SK-N-SH (cell line): ENCODE results near the gene GAMT. TPM values are rescaled to one million over a fixed set of nuclear protein-coding genes. Genes with fewer than 3 reads are reported as not detected.

Experiments used
- CTCF ChIA-PET: fragments of 300-600, 350-600 bp; formaldehyde crosslinking; extraction: SDS; loops from one replicate; lab custom pipeline; 2021; lab: Yijun Ruan, JAX
- POLR2A ChIA-PET: fragments of 350-600 bp; sonication (Branson Sonifier 250); formaldehyde crosslinking; extraction: SDS; loops from one replicate; lab custom pipeline; 2020; ENCODE audit warnings: antibody characterized with exemption, inconsistent platforms; lab: Yijun Ruan, JAX
- DNase-seq: peaks from one replicate; pipeline ENCODE4 v3.0.0; 2012
- H2AFZ ChIP-seq: fragments of 200-600 bp; sonication (generic); 2 replicates; pipeline ENCODE4 v1.8.1; 2016; ENCODE audit warnings: antibody characterized with exemption, mild to moderate bottlenecking, low read depth
- H3F3A ChIP-seq: fragments of 200-600 bp; sonication (generic); replicated peaks from 2 replicates; pipeline ENCODE3; 2016; ENCODE audit warnings: antibody characterized with exemption, mild to moderate bottlenecking; ENCODE audit not compliant: insufficient read depth
- H3K27ac ChIP-seq, 2 experiments: fragments of 200-500 bp in 1 of 2; fragments of 200-600 bp in 1 of 2; sonication (Bioruptor generic) in 1 of 2; sonication (generic), shearing (Covaris generic) in 1 of 2; 2 replicates each; pipeline versions ENCODE4 v1.5.1 to v1.6.1; 2014 to 2016; ENCODE audit warnings: low read depth in 2 of 2, inconsistent platforms in 1 of 2, low read length in 1 of 2, mild to moderate bottlenecking in 1 of 2, mixed read lengths in 1 of 2
- H3K27me3 ChIP-seq: fragments of 200-600 bp; sonication (generic), shearing (Covaris generic); 2 replicates; pipeline ENCODE4 v1.6.1; 2016; ENCODE audit warnings: mixed run types; ENCODE audit not compliant: insufficient read depth
- H3K36me3 ChIP-seq, 2 experiments: fragments of 200-500 bp in 1 of 2; fragments of 200-600 bp in 1 of 2; sonication (Bioruptor generic) in 1 of 2; sonication (generic) in 1 of 2; replicated peaks in 1 of 2; 2 replicates each; pipeline versions ENCODE3 to v1.5.1; 2014 to 2016; ENCODE audit warnings: low read length in 1 of 2, mild to moderate bottlenecking in 1 of 2; ENCODE audit not compliant: insufficient read depth in 2 of 2, control insufficient read depth in 1 of 2
- H3K4me1 ChIP-seq, 2 experiments: fragments of 200-500 bp in 1 of 2; fragments of 200-600 bp in 1 of 2; sonication (Bioruptor generic) in 1 of 2; sonication (generic), shearing (Covaris generic) in 1 of 2; 2 replicates each; pipeline versions ENCODE4 v1.5.1 to v1.6.1; 2014 to 2016; ENCODE audit warnings: low read depth in 1 of 2, low read length in 1 of 2, mixed run types in 1 of 2; ENCODE audit not compliant: insufficient read depth in 2 of 2, control insufficient read depth in 1 of 2
- H3K4me2 ChIP-seq: fragments of 200-600 bp; sonication (generic), shearing (Covaris generic); 2 replicates; pipeline ENCODE4 v1.6.1; 2017; ENCODE audit warnings: mixed run types
- H3K4me3 ChIP-seq, 2 experiments: fragments of 200-500 bp in 1 of 2; fragments of 200-600 bp in 1 of 2; sonication (Bioruptor generic) in 1 of 2; sonication (generic), shearing (Covaris generic) in 1 of 2; 2 replicates each; pipeline versions ENCODE4 v1.5.1 to v1.8.1; 2014 to 2016; ENCODE audit warnings: low read depth in 2 of 2, inconsistent platforms in 1 of 2, low read length in 1 of 2, mild to moderate bottlenecking in 1 of 2, mixed read lengths in 1 of 2, moderate library complexity in 1 of 2
- H3K79me2 ChIP-seq: fragments of 200-600 bp; sonication (generic); 2 replicates; pipeline ENCODE4 v1.8.1; 2017; ENCODE audit warnings: mild to moderate bottlenecking; ENCODE audit not compliant: insufficient read depth
- H3K9ac ChIP-seq: fragments of 200-600 bp; sonication (generic); 2 replicates; pipeline ENCODE4 v1.6.1; 2017; ENCODE audit warnings: mixed run types
- H3K9me2 ChIP-seq: fragments of 200-600 bp; sonication (generic); 2 replicates; pipeline ENCODE4 v1.6.1; 2017; ENCODE audit warnings: mixed run types
- H3K9me3 ChIP-seq: fragments of 200-600 bp; sonication (generic); 2 replicates; pipeline ENCODE4 v1.6.1; 2017; ENCODE audit warnings: mixed run types, mild to moderate bottlenecking, moderate library complexity
- H4K20me1 ChIP-seq: fragments of 200-600 bp; sonication (generic); 2 replicates; pipeline ENCODE4 v1.6.1; 2017; ENCODE audit warnings: mild to moderate bottlenecking, mixed run types; ENCODE audit not compliant: insufficient read depth
- FOSL2 ChIP-seq: IDR thresholded peaks from 2 replicates; pipeline ENCODE4 v1.4.0; 2012; ENCODE audit warnings: low read depth, mild to moderate bottlenecking, moderate library complexity, borderline replicate concordance
- FOXM1 ChIP-seq: IDR thresholded peaks from 2 replicates; pipeline ENCODE4 v1.4.0; 2012; ENCODE audit warnings: low read depth, mild to moderate bottlenecking
- GATA2 ChIP-seq: sonication (generic); formaldehyde crosslinking; IDR thresholded peaks from 2 replicates; pipeline ENCODE4 v1.5.0; 2020; ENCODE audit warnings: mild to moderate bottlenecking, missing genetic modification reagents
- MAX ChIP-seq: IDR thresholded peaks from 2 replicates; pipeline ENCODE4 v1.4.0; 2012; ENCODE audit warnings: low read depth
- MEF2A ChIP-seq: IDR thresholded peaks from 2 replicates; pipeline ENCODE4 v1.4.0; 2012; ENCODE audit warnings: low read depth, borderline replicate concordance
- MXI1 ChIP-seq: IDR thresholded peaks from 2 replicates; pipeline ENCODE4 v1.6.1; 2012; ENCODE audit warnings: mild to moderate bottlenecking, low read depth, low read length, improper control_type of control experiment
- NFIC ChIP-seq: IDR thresholded peaks from 2 replicates; pipeline ENCODE4 v1.4.0; 2012; ENCODE audit warnings: borderline replicate concordance
- PBX3 ChIP-seq: IDR thresholded peaks from 2 replicates; pipeline ENCODE4; 2012
- POLR2AphosphoS5 ChIP-seq: IDR thresholded peaks from 2 replicates; pipeline ENCODE4 v1.6.1; 2012; ENCODE audit warnings: low read depth, low read length
- TEAD4 ChIP-seq: IDR thresholded peaks from 2 replicates; pipeline ENCODE4 v1.4.0; 2012; ENCODE audit warnings: mild to moderate bottlenecking, borderline replicate concordance; ENCODE audit not compliant: insufficient read depth
- USF1 ChIP-seq: IDR thresholded peaks from 2 replicates; pipeline ENCODE4 v1.4.0; 2012; ENCODE audit warnings: low read depth, borderline replicate concordance
- USF2 ChIP-seq: fragments of 150-350 bp; IDR thresholded peaks from 2 replicates; pipeline ENCODE4 v1.6.1; 2017; ENCODE audit warnings: antibody characterized with exemption, low read length, low read depth, borderline replicate concordance
- ZBTB33 ChIP-seq: IDR thresholded peaks from 2 replicates; pipeline ENCODE4 v1.4.0; 2012; ENCODE audit warnings: low read depth, borderline replicate concordance
- WGBS: methylation state at CpG from one replicate; pipeline ENCODE4 v1.1.6; 2017; ENCODE audit warnings: low lambda C conversion rate; 5-methylcytosine and 5-hydroxymethylcytosine counted together
- polyA plus RNA-seq, 3 experiments: library from polyadenylated mRNA; depleted of rRNA; stranded (reverse); fragments of >200 nt; gene quantifications; 2 replicates each; pipeline ENCODE4 v1.2.3, GENCODE V29; 2012

GAMT gene
- polyA plus RNA-seq, 1 of the 3 experiments (the other 2 are of a cell fraction) = 85.3 TPM

GRCh38 chr19:1425102-1425837 is 23.9 kb upstream of the GAMT start:
- Histone ChIP-seq H3K9me2 (no peaks in the 10 kb centered on the region), H3K4me1 (no peaks in the 10 kb centered on the region; a peak in 1 of 4 replicates), H3K9ac (no peak overlapping the region), H3K27me3 (no peaks in the 10 kb centered on the region), H2AFZ (no peak overlapping the region), H3K79me2 (peaks cover 35% of the 10 kb centered on the region), H3F3A (no peaks in the 10 kb centered on the region), H3K4me2 (no peak overlapping the region), H3K36me3 (peaks cover 7 to 92% of the 10 kb centered on the region in 2 experiments), H3K9me3 (no peaks in the 10 kb centered on the region), H3K27ac (no peak overlapping the region), H3K4me3 (no peak overlapping the region), H4K20me1 (peaks cover 33% of the 10 kb centered on the region; the same call in 1 of the 2 replicates)
- 95% methylated on average over 20 of the region's 33 CpGs for WGBS
- no peak for DNase-seq
- CTCF ChIA-PET = interaction anchor here (0.9 to 1.2 kb wide), 2 partner anchors 7 to 14 kb away, joined by 3 read pairs; no protein-coding TSS in a partner anchor
- POLR2A ChIA-PET = no interaction called here
- no peak for TF ChIP-seq PBX3
- TF ChIP-seq TEAD4 = no peak
- TF ChIP-seq GATA2 (CRISPR knock-in tag) = no peak
- TF ChIP-seq ZBTB33 = no peak
- TF ChIP-seq USF1 = no peak
- no peak for TF ChIP-seq MEF2A
- TF ChIP-seq MAX = no peak
- no peak for TF ChIP-seq NFIC

DNA sequence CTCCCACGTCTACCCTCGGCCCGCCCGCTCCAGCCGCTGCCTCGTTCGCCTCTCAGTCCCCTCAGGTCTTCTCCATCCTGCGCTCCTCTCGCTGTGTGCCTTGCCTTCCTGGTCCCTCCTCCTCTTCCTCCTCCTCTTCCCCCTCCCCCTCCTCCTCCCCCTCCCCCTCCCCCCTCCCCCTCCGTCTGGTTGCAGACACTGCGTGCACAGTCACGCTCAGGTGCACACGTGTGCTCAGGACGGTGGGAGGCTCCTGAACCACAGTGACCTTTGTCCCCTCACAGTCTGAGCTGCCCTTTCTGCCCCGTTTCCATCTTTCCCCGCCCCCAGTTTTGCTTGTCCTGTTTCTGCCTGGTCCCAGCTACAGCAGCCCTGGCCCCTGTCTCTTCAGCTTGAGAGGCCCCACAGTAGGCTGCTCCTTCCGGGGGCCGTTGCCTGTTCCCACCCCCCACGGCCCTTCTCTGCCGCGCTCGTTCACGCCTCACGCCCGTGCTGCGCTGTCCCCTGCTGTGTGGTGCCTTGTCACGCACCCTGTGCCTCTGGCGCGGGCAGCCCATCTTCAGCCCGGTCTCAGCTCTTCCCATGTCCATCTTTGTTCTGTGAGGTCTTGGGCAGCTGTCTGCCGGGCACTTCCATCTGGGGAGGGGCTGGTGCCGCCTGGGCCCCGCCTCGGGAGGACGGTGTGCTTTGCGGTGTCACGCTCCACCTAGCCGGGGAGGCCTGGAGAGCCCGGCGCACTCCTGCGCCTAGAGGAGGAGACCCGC is 23.0 kb upstream of the GAMT start:
- no peak for DNase-seq
- no peak for TF ChIP-seq FOSL2
- no peak for TF ChIP-seq POLR2AphosphoS5
- TF ChIP-seq NFIC = no peak
- TF ChIP-seq GATA2 (CRISPR knock-in tag) = no peak
- TF ChIP-seq USF2 = no peak
- no peak for TF ChIP-seq MXI1
- no peak for TF ChIP-seq FOXM1
- Histone ChIP-seq H2AFZ (no peak overlapping the region), H4K20me1 (peaks cover 33% of the 10 kb centered on the region; the same call in 1 of the 2 replicates), H3K9me3 (no peaks in the 10 kb centered on the region), H3K79me2 (peaks cover 38% of the 10 kb centered on the region), H3K9ac (no peak overlapping the region), H3K4me2 (no peak overlapping the region), H3K4me3 (no peak overlapping the region), H3K27me3 (no peaks in the 10 kb centered on the region), H3K27ac (no peak overlapping the region), H3F3A (no peaks in the 10 kb centered on the region), H3K9me2 (no peaks in the 10 kb centered on the region), H3K36me3 (peaks cover 7 to 93% of the 10 kb centered on the region in 2 experiments), H3K4me1 (no peaks in the 10 kb centered on the region; a peak in 1 of 4 replicates)
- POLR2A ChIA-PET = no interaction called here
- WGBS = 92% methylated on average over 33 of the region's 42 CpGs
- CTCF ChIA-PET = interaction anchor here (0.6 to 1.2 kb wide), 3 partner anchors 9 to 21 kb away, joined by 3 read pairs; no protein-coding TSS in a partner anchor
